Neural cell (in vitro differentiated cells): ENCODE results near the gene CREB3L1. TPM values are rescaled to one million over a fixed set of nuclear protein-coding genes. Genes with fewer than 3 reads are reported as not detected.
A peak's percentile ranks its signal among the peaks of the same experiment; 100 is the strongest.

ENCODE experiments used
- H2AFZ ChIP-seq: fragments of 200-600, 300-800 bp; sonication (generic), shearing (Covaris generic); 2 replicates; pipeline ENCODE4 v1.6.0; 2014; ENCODE audit warnings: low read depth, mild to moderate bottlenecking, antibody characterized with exemption, low read length, moderate library complexity
- H3F3A ChIP-seq: fragments of 200-600 bp; shearing (Covaris generic); 2 replicates; pipeline ENCODE4 v1.6.1; 2016; ENCODE audit warnings: mild to moderate bottlenecking, moderate library complexity, mixed read lengths, antibody characterized with exemption, low read length; ENCODE audit not compliant: insufficient read depth, poor library complexity, severe bottlenecking
- H3K27ac ChIP-seq: fragments of 200-600, 300-800 bp; sonication (generic), shearing (Covaris generic); 2 replicates; pipeline ENCODE4 v1.5.1; 2014; ENCODE audit warnings: mild to moderate bottlenecking, low read length, moderate library complexity
- H3K27me3 ChIP-seq: fragments of 300-800, 200-600 bp; sonication (generic), shearing (Covaris generic); 2 replicates; pipeline ENCODE4 v1.6.0; 2014; ENCODE audit warnings: mild to moderate bottlenecking, low read depth, low read length, moderate library complexity; ENCODE audit not compliant: insufficient read depth
- H3K36me3 ChIP-seq: fragments of 300-800, 200-600 bp; sonication (generic), shearing (Covaris generic); 2 replicates; pipeline ENCODE4 v1.5.1; 2014; ENCODE audit warnings: mild to moderate bottlenecking, antibody characterized with exemption, low read length, moderate library complexity; ENCODE audit not compliant: insufficient read depth
- H3K4me2 ChIP-seq: fragments of 300-800, 200-600 bp; sonication (generic), shearing (Covaris generic); 2 replicates; pipeline ENCODE4 v1.6.0; 2014; ENCODE audit warnings: mild to moderate bottlenecking, low read length
- H3K4me3 ChIP-seq: fragments of 300-800, 200-600 bp; sonication (generic), shearing (Covaris generic); 2 replicates; pipeline ENCODE4 v1.5.1; 2014; ENCODE audit warnings: mild to moderate bottlenecking, low read length, moderate library complexity
- H3K79me2 ChIP-seq: fragments of 200-600 bp; shearing (Covaris generic); replicated peaks from 2 replicates; pipeline ENCODE4 v1.6.0; 2014; ENCODE audit warnings: mild to moderate bottlenecking, low read length, moderate library complexity; ENCODE audit not compliant: insufficient read depth
- H3K9ac ChIP-seq: fragments of 300-800, 200-600 bp; sonication (generic), shearing (Covaris generic); 2 replicates; pipeline ENCODE4 v1.6.1; 2016; ENCODE audit warnings: mild to moderate bottlenecking, low read length, mixed read lengths
- H3K9me2 ChIP-seq: fragments of 200-600 bp; shearing (Covaris generic); 2 replicates; pipeline ENCODE4 v1.6.1; 2016; ENCODE audit warnings: mild to moderate bottlenecking, low read length, mixed read lengths; ENCODE audit not compliant: insufficient read depth
- H3K9me3 ChIP-seq: fragments of 200-600, 300-800 bp; sonication (generic), shearing (Covaris generic); 2 replicates; pipeline ENCODE4 v1.6.1; 2016; ENCODE audit warnings: mild to moderate bottlenecking, mixed run types, low read length, moderate library complexity, mixed read lengths
- H4K20me1 ChIP-seq: fragments of 200-600 bp; shearing (Covaris generic); 2 replicates; pipeline ENCODE4 v1.6.1; 2016; ENCODE audit warnings: mild to moderate bottlenecking, mixed run types; ENCODE audit not compliant: insufficient read depth
- CTCF ChIP-seq: fragments of 450-650 bp; IDR thresholded peaks from 2 replicates; pipeline ENCODE4 v1.5.1; 2014; ENCODE audit warnings: antibody characterized with exemption, mild to moderate bottlenecking, moderate library complexity; ENCODE audit not compliant: poor library complexity, severe bottlenecking
- EP300 ChIP-seq: fragments of 450-650 bp; conservative IDR thresholded peaks from 2 replicates; pipeline ENCODE4 v1.6.1; 2014; ENCODE audit warnings: antibody characterized with exemption, mild to moderate bottlenecking, moderate library complexity; ENCODE audit not compliant: poor library complexity, severe bottlenecking
- EZH2 ChIP-seq: fragments of 200-600, 300-800 bp; shearing (Covaris generic), sonication (generic); IDR thresholded peaks from 2 replicates; pipeline ENCODE4 v1.6.1; 2014; ENCODE audit warnings: antibody characterized with exemption, low read length, borderline replicate concordance, mild to moderate bottlenecking; ENCODE audit not compliant: insufficient read depth, poor library complexity, severe bottlenecking
- MXI1 ChIP-seq: fragments of 450-650 bp; conservative IDR thresholded peaks from 2 replicates; pipeline ENCODE4 v1.6.1; 2014; ENCODE audit warnings: antibody characterized with exemption, mild to moderate bottlenecking; ENCODE audit not compliant: poor library complexity, severe bottlenecking
- POLR2AphosphoS5 ChIP-seq: IDR thresholded peaks from 2 replicates; pipeline ENCODE4 v1.6.1; 2012
- RAD21 ChIP-seq: fragments of 450-650 bp; conservative IDR thresholded peaks from 2 replicates; pipeline ENCODE4 v1.6.1; 2014; ENCODE audit warnings: antibody characterized with exemption, mild to moderate bottlenecking, moderate library complexity
- REST ChIP-seq: IDR thresholded peaks from 2 replicates; pipeline ENCODE4 v1.6.1; 2012; ENCODE audit warnings: borderline replicate concordance
- SMC3 ChIP-seq: fragments of 450-650 bp; conservative IDR thresholded peaks from 2 replicates; pipeline ENCODE4 v1.6.1; 2014; ENCODE audit warnings: antibody characterized with exemption, mild to moderate bottlenecking, moderate library complexity; ENCODE audit not compliant: poor library complexity
- TAF1 ChIP-seq: IDR thresholded peaks from 2 replicates; pipeline ENCODE4 v1.6.1; 2012; ENCODE audit warnings: low read depth
- polyA plus RNA-seq: library from polyadenylated mRNA; depleted of rRNA; stranded (reverse); fragments of >200 nt; gene quantifications from 2 replicates; pipeline ENCODE4 v1.2.3, GENCODE V29; 2014

The CREB3L1 gene
- polyA plus RNA-seq, 1 donor from 2014 or later, result not detected

- Histone ChIP-seq H3K9me2 (no peaks in the 10 kb centered on the region), H3K36me3 (no peaks in the 10 kb centered on the region), H3K4me3 (no peak overlapping the region), H3K79me2 (peaks cover 5% of the 10 kb centered on the region), H3K4me2 (no peak overlapping the region), H3F3A (no peaks in the 10 kb centered on the region), H3K27ac (no peak overlapping the region), H3K9ac (no peak overlapping the region), H3K9me3 (no peaks in the 10 kb centered on the region), H4K20me1 (no peaks in the 10 kb centered on the region), H3K27me3 (peaks cover 20% of the 10 kb centered on the region), H2AFZ (no peak overlapping the region)
- TF ChIP-seq REST, result no peak
- TF ChIP-seq EZH2, result no peak
- no peak for TF ChIP-seq POLR2AphosphoS5
- no peak for TF ChIP-seq TAF1
- no peak for TF ChIP-seq CTCF
- no peak for TF ChIP-seq RAD21
- no peak for TF ChIP-seq SMC3
- no peak for TF ChIP-seq EP300
These were observed 54.0 kb downstream of the CREB3L1 start for GRCh38 chr11:46331282-46331984.

GRCh38 chr11:46332093-46332567 lies 54.7 kb downstream of the CREB3L1 start:
- Histone ChIP-seq H2AFZ (no peak overlapping the region), H3K4me3 (peak overlapping the region; percentile 79), H3K4me2 (peak overlapping the region; percentile 69), H3K27ac (no peak overlapping the region), H4K20me1 (no peaks in the 10 kb centered on the region), H3K9me2 (no peaks in the 10 kb centered on the region), H3K27me3 (peaks cover 20% of the 10 kb centered on the region), H3K9me3 (no peaks in the 10 kb centered on the region), H3F3A (no peaks in the 10 kb centered on the region), H3K9ac (peak overlapping the region; percentile 72), H3K79me2 (peaks cover 5% of the 10 kb centered on the region), H3K36me3 (no peaks in the 10 kb centered on the region)
- TF ChIP-seq EP300, result no peak
- no peak for TF ChIP-seq POLR2AphosphoS5
- no peak for TF ChIP-seq SMC3
- no peak for TF ChIP-seq MXI1
- no peak for TF ChIP-seq RAD21
- no peak for TF ChIP-seq EZH2
- no peak for TF ChIP-seq CTCF
- TF ChIP-seq TAF1, result no peak
- TF ChIP-seq REST, result no peak
